GM23338 (cell line): ENCODE data around the gene FNDC11.

ENCODE experiments used
- CREB1 ChIP-seq: fragments of 250-450 bp; sonication (Bioruptor Pico); IDR thresholded peaks from 2 replicates; pipeline ENCODE4 v1.5.0; 2020; ENCODE audit warnings: low read depth, mild to moderate bottlenecking, moderate library complexity
- EZH2 ChIP-seq: fragments of 200-600 bp; sonication (generic); IDR thresholded peaks from one replicate; pipeline ENCODE4 v1.8.0; 2017; ENCODE audit warnings: antibody characterized with exemption, mild to moderate bottlenecking, low read depth; ENCODE audit not compliant: unreplicated experiment
- EZH2phosphoT487 ChIP-seq: fragments of 200-600 bp; sonication (generic); IDR thresholded peaks from one replicate; pipeline ENCODE4 v1.8.1; 2018; ENCODE audit warnings: antibody characterized with exemption; ENCODE audit not compliant: unreplicated experiment
- JUNB ChIP-seq: IDR thresholded peaks from one replicate; pipeline ENCODE4 v1.6.1; 2016; ENCODE audit warnings: antibody characterized with exemption; ENCODE audit not compliant: unreplicated experiment
- NANOG ChIP-seq: IDR thresholded peaks from 2 replicates; pipeline ENCODE4 v1.6.1; 2016; ENCODE audit warnings: antibody characterized with exemption, borderline replicate concordance
- POLR2AphosphoS5 ChIP-seq: IDR thresholded peaks from 2 replicates; pipeline ENCODE4 v1.6.1; 2016; ENCODE audit warnings: antibody characterized with exemption, low read depth
- REST ChIP-seq: IDR thresholded peaks from one replicate; pipeline ENCODE4 v1.6.1; 2018; ENCODE audit warnings: antibody characterized with exemption; ENCODE audit not compliant: unreplicated experiment
- STAT1 ChIP-seq: IDR thresholded peaks from one replicate; pipeline ENCODE4 v1.6.1; 2016; ENCODE audit warnings: antibody characterized with exemption; ENCODE audit not compliant: unreplicated experiment
- ZNF114 ChIP-seq: fragments of 250-450 bp; sonication (Bioruptor Pico); IDR thresholded peaks from 2 replicates; pipeline ENCODE4 v1.5.0; 2020; ENCODE audit warnings: mild to moderate bottlenecking, moderate library complexity
- ZNF331 ChIP-seq: fragments of 250-450 bp; sonication (Bioruptor Pico); IDR thresholded peaks from 2 replicates; pipeline ENCODE4 v1.5.0; 2020; ENCODE audit warnings: low read depth, mild to moderate bottlenecking, moderate library complexity
- TF ChIP-seq, protein P1 (sequence below): fragments of 250-450 bp; sonication (Bioruptor Pico); IDR thresholded peaks from 2 replicates; pipeline ENCODE4 v1.5.0; 2020; ENCODE audit warnings: mild to moderate bottlenecking, moderate library complexity
- TF ChIP-seq, protein P2 (sequence below), 2 experiments: fragments of 200-600 bp in 1 of 2; sonication (generic) in 1 of 2; conservative IDR thresholded peaks; 2 replicates each; pipeline versions ENCODE4 v1.5.1 to v1.6.1; 2016 to 2017; ENCODE audit warnings: antibody characterized with exemption in 2 of 2, low read depth in 2 of 2, mild to moderate bottlenecking in 2 of 2, moderate library complexity in 1 of 2
- TF ChIP-seq, protein P3 (sequence below): IDR thresholded peaks from 2 replicates; pipeline ENCODE4 v1.6.1; 2016; ENCODE audit warnings: antibody characterized with exemption

DNA sequence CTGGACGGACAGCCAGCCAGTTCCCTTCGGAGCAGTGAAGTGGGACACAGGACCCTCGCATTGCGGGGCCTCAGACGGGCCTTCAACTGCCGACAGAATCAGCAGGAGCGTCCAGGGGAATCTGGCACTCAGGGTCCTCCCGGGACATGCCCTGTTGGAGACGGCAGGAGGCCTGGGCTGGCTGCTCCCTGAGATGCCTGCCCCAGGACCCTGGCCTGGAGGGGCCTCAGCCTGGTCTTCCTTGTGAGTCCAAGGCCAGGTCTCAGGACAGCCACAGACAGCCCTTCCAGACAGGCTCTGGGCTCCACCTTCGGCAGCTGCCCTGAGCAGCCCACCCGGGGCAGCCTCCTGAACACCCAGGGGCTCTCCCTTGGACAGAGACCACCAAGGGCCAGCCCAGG lies 34.7 kb downstream of the FNDC11 start:
- TF ChIP-seq CREB1 (CRISPR knock-in tag): no peak
- TF ChIP-seq EZH2: no peak
- TF ChIP-seq, protein P1, sequence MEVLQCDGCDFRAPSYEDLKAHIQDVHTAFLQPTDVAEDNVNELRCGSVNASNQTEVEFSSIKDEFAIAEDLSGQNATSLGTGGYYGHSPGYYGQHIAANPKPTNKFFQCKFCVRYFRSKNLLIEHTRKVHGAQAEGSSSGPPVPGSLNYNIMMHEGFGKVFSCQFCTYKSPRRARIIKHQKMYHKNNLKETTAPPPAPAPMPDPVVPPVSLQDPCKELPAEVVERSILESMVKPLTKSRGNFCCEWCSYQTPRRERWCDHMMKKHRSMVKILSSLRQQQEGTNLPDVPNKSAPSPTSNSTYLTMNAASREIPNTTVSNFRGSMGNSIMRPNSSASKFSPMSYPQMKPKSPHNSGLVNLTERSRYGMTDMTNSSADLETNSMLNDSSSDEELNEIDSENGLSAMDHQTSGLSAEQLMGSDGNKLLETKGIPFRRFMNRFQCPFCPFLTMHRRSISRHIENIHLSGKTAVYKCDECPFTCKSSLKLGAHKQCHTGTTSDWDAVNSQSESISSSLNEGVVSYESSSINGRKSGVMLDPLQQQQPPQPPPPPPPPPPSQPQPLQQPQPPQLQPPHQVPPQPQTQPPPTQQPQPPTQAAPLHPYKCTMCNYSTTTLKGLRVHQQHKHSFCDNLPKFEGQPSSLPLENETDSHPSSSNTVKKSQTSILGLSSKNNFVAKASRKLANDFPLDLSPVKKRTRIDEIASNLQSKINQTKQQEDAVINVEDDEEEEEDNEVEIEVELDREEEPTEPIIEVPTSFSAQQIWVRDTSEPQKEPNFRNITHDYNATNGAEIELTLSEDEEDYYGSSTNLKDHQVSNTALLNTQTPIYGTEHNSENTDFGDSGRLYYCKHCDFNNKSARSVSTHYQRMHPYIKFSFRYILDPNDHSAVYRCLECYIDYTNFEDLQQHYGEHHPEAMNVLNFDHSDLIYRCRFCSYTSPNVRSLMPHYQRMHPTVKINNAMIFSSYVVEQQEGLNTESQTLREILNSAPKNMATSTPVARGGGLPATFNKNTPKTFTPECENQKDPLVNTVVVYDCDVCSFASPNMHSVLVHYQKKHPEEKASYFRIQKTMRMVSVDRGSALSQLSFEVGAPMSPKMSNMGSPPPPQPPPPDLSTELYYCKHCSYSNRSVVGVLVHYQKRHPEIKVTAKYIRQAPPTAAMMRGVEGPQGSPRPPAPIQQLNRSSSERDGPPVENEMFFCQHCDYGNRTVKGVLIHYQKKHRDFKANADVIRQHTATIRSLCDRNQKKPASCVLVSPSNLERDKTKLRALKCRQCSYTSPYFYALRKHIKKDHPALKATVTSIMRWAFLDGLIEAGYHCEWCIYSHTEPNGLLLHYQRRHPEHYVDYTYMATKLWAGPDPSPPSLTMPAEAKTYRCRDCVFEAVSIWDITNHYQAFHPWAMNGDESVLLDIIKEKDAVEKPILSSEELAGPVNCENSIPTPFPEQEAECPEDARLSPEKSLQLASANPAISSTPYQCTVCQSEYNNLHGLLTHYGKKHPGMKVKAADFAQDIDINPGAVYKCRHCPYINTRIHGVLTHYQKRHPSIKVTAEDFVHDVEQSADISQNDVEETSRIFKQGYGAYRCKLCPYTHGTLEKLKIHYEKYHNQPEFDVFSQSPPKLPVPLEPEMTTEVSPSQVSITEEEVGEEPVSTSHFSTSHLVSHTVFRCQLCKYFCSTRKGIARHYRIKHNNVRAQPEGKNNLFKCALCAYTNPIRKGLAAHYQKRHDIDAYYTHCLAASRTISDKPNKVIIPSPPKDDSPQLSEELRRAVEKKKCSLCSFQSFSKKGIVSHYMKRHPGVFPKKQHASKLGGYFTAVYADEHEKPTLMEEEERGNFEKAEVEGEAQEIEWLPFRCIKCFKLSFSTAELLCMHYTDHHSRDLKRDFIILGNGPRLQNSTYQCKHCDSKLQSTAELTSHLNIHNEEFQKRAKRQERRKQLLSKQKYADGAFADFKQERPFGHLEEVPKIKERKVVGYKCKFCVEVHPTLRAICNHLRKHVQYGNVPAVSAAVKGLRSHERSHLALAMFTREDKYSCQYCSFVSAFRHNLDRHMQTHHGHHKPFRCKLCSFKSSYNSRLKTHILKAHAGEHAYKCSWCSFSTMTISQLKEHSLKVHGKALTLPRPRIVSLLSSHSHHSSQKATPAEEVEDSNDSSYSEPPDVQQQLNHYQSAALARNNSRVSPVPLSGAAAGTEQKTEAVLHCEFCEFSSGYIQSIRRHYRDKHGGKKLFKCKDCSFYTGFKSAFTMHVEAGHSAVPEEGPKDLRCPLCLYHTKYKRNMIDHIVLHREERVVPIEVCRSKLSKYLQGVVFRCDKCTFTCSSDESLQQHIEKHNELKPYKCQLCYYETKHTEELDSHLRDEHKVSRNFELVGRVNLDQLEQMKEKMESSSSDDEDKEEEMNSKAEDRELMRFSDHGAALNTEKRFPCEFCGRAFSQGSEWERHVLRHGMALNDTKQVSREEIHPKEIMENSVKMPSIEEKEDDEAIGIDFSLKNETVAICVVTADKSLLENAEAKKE: no peak
- TF ChIP-seq, protein P2, sequence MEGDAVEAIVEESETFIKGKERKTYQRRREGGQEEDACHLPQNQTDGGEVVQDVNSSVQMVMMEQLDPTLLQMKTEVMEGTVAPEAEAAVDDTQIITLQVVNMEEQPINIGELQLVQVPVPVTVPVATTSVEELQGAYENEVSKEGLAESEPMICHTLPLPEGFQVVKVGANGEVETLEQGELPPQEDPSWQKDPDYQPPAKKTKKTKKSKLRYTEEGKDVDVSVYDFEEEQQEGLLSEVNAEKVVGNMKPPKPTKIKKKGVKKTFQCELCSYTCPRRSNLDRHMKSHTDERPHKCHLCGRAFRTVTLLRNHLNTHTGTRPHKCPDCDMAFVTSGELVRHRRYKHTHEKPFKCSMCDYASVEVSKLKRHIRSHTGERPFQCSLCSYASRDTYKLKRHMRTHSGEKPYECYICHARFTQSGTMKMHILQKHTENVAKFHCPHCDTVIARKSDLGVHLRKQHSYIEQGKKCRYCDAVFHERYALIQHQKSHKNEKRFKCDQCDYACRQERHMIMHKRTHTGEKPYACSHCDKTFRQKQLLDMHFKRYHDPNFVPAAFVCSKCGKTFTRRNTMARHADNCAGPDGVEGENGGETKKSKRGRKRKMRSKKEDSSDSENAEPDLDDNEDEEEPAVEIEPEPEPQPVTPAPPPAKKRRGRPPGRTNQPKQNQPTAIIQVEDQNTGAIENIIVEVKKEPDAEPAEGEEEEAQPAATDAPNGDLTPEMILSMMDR (conservative IDR thresholded peaks at IDR 0.05; ENCODE audit: low read depth in 2 of 2): no peak
- TF ChIP-seq POLR2AphosphoS5: no peak
- TF ChIP-seq ZNF331: no peak
- TF ChIP-seq EZH2phosphoT487: no peak
- no peak for TF ChIP-seq JUNB
- no peak for TF ChIP-seq REST
- no peak for TF ChIP-seq STAT1
- TF ChIP-seq ZNF114 (CRISPR knock-in tag): no peak
- TF ChIP-seq NANOG: no peak
- TF ChIP-seq, protein P3, sequence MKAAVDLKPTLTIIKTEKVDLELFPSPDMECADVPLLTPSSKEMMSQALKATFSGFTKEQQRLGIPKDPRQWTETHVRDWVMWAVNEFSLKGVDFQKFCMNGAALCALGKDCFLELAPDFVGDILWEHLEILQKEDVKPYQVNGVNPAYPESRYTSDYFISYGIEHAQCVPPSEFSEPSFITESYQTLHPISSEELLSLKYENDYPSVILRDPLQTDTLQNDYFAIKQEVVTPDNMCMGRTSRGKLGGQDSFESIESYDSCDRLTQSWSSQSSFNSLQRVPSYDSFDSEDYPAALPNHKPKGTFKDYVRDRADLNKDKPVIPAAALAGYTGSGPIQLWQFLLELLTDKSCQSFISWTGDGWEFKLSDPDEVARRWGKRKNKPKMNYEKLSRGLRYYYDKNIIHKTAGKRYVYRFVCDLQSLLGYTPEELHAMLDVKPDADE: no peak
